GM19035 (cell line): ENCODE results near the gene RAB34.
"Not testable (repeated sequence)": the region's sequence is repeated elsewhere in the genome, so short reads cannot be mapped to it uniquely, and the experiment has no call there.

ENCODE experiments used
- ATAC-seq: cut with Tn5 transposase; IDR thresholded peaks from one replicate; pipeline ENCODE4 v1.9.1; 2021; ENCODE audit not compliant: unreplicated experiment

RAB34 gene

GRCh38 chr17:28728364-28729200 lies 10.9 kb upstream of the RAB34 start, which contains the start of gene NEK8:
NEK8 (plus strand) TSS chr17:28728788; CDS start chr17:28728814, 26 bp downstream.
- ATAC-seq: peak; percentile 42

- ATAC-seq: peak; percentile 47
Observed at GRCh38 chr17:28726627-28727491, 9.2 kb upstream of the RAB34 start.

- peak; percentile 16 for ATAC-seq
Observed at GRCh38 chr17:28726226-28726626, 8.6 kb upstream of the RAB34 start, which contains the start of gene TLCD1. TLCD1 (minus strand) TSS chr17:28726233; CDS start chr17:28726097, 136 bp downstream.

GRCh38 chr17:28725660-28726225 lies 8.1 kb upstream of the RAB34 start:
- peak; percentile 2 for ATAC-seq

GRCh38 chr17:28725166-28725659 lies 7.5 kb upstream of the RAB34 start:
- ATAC-seq: no peak

- ATAC-seq: no peak
Observed at GRCh38 chr17:28724500-28725165, 7.0 kb upstream of the RAB34 start.

GRCh38 chr17:28723836-28724499 lies 6.3 kb upstream of the RAB34 start:
- ATAC-seq: not testable (repeated sequence)

GRCh38 chr17:28723159-28723835 lies 5.6 kb upstream of the RAB34 start:
- ATAC-seq: no peak

GRCh38 chr17:28722417-28723158 lies 4.9 kb upstream of the RAB34 start:
- no peak for ATAC-seq

GRCh38 chr17:28720997-28721329 lies 3.3 kb upstream of the RAB34 start:
- ATAC-seq: not testable (repeated sequence)

GRCh38 chr17:28720247-28720996 lies 2.8 kb upstream of the RAB34 start:
- ATAC-seq: no peak

- no peak for ATAC-seq
Observed at GRCh38 chr17:28719021-28719433, 1.4 kb upstream of the RAB34 start.

- ATAC-seq: no peak
Observed at GRCh38 chr17:28718333-28719020, 809 bp upstream of the RAB34 start.

- ATAC-seq: no peak
Observed at GRCh38 chr17:28716740-28717577, 709 bp downstream of the RAB34 start.

- no peak for ATAC-seq
Observed at GRCh38 chr17:28715217-28715616, 2.5 kb downstream of the RAB34 start.

- ATAC-seq: no peak
Observed at GRCh38 chr17:28714281-28714680, 3.4 kb downstream of the RAB34 start.
